ENCODE measurements around the gene BPIFB1.

- TF ChIP-seq TEAD1 (CRISPR knock-in tag; IDR thresholded peaks at IDR 0.05) (no peak), CTCF (IDR thresholded peaks at IDR 0.05) (no peak)
Measured at GRCh38 chr20:33287884-33288283, 4.9 kb downstream of the BPIFB1 start.
